T-helper 1 cell (primary cell): ENCODE measurements around the gene TMEM18.

ENCODE experiments used
- DNase-seq, 5 donors: peaks; one replicate each; pipeline ENCODE4 v3.0.0-alpha.2; 2012 to 2020

Gene TMEM18

DNA sequence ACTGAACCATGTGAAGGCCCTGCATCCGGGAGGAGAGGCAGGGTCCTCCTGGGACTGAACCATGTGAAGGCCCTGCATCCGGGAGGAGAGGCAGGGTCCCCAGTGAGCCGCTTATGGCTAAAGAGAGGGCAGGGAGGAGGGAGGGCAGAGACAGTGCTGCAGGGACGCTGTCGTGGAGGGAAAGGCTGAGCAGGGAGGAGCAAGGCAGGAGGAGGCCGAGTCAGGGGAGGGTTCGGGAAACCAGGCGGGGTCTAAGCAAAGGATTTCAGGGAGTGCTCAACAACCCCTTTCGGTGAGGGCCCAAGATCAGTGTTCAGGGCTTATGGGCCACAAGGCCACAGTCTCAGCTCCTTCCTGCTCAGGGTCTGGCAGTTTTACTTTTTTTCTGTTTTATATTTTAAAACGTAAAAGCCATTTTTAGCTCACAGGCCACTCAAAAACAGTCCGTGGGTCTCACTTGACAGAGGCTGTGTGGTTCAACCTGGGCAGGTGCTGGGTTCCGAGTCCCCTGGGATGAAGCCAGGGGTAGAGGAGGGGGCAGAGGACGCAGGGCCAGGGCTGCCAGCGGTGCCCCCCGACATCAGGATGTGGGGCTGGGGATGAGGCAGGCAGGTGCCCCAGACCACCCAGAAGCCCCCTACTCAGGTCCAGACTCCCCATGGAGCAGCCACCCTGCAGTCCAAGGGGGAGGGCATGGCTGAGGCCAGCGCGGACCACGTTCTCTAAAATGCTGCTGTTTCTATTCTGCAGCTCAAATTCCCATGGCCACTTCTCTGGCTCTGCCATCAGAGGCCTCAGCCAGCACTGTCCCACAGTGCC lies 5.2 kb downstream of the TMEM18 start:
- DNase-seq, result no peak

DNA sequence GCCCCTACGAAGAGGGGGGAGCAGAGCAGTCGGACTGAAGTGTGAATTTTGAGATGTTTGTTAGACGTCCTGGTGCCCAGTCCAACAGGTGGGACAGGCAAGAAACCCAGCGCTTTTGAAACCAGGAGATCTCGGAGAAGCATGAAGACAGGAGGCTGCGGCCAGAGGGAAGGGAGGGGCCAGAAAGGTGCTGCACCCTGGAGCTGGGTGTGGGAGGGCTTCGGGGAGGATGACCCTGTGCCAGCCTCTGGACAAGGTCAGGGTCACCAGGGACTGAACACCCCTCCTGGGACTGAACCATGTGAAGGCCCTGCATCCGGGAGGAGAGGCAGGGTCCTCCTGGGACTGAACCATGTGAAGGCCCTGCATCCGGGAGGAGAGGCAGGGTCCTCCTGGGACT lies 6.1 kb downstream of the TMEM18 start:
- no peak for DNase-seq

DNA sequence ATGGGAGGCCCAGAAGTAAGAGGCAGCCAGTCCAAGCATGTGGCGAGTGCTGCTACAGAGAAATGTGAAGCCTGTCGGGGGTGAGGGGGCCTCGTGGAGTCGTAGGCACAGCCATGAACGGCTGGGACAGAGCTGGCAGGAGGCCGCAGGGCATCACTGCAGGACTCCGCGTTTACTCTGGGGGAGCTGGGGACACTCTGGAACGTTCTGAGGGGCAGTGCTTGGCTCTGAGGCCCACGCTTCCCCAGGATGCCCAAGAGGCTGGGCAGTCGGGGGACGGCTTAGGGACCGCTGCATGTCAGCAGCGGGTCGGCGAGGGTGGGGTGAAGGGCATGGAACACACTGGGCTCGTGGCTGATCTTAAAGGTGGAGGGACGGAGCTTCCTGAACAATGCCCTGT lies 6.6 kb downstream of the TMEM18 start:
- DNase-seq, result no peak

DNA sequence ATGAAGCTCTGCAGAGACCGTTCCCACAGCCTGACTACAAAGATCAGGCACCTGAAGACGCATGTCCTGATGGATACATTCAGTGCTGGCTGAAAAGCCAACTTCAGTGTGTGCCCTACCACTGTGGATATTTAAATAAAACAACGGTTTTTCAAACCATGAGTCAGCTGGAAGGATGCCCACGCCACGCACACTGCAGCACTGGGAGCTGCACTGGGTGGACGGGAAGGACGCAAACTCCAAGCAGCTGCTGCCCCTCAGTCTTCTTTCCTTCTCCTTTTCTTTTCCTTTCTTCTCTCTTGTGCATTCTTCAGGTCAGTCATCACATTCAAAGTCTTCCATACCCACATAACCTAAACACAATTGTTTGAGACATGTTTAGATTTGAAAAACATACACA lies 7.9 kb downstream of the TMEM18 start:
- no peak for DNase-seq

- DNase-seq, result no peak
These were observed 9.2 kb downstream of the TMEM18 start for GRCh38 chr2:668000-668398.

- DNase-seq, result no peak
These were observed 9.7 kb downstream of the TMEM18 start for GRCh38 chr2:667332-667999.

DNA sequence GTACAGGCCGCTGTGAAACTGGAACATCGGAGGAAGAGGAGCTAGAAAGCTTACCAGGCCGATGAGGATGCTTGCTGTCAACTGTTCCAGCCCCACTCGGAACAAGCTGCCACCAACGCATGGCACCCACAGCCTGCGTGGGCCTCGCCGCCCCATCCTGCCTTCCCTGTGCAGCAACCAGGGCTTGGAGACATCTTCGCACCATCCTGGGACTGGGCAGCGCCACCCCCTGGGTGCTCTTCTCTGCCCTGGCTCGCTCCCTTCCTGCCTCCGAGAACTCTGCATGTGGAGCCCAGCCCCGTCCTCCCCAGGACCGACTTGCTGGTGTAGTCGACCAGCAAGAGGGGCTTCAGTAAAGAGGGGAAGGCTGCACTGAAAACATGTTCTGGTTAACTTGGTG lies 10.8 kb downstream of the TMEM18 start:
- no peak for DNase-seq

GRCh38 chr2:665340-666073 lies 11.7 kb downstream of the TMEM18 start:
- DNase-seq, result no peak

DNA sequence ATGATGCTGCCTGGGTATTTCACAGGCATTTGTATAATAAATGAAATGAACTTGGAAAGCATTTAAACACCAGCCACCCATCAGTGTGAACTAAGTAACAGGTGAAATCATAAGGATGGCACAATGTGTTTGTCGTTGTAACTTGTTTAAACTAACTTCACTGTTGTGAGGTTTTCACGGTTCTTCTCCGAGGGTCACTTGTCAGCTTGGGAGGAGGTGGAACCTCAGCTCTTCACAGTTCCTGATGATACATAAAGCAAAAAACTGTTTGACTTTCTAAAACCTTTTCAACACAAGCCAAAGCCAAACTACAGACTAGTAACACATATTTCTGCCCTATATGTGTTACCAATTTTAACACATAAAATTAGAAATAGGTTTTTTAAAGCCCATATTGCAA lies 13.1 kb downstream of the TMEM18 start:
- no peak for DNase-seq

GRCh38 chr2:663221-663620 lies 14.0 kb downstream of the TMEM18 start:
- DNase-seq, result no peak

DNA sequence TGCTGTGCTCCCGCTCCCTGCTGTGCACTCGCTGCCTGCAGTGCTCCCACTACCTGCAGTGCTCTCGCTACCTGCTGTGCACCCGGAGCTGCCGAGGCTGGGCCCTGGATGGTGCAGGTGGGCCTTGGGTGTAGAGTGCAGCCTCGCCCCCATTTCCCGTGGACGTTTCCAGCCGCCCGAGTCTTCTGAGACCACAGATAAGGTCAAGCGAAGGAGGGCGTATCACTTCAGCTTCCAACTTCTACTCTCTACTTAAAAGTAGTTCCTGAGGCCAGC lies 15.9 kb downstream of the TMEM18 start:
- no peak for DNase-seq

- no peak for DNase-seq
These were observed 16.4 kb downstream of the TMEM18 start for GRCh38 chr2:660586-661359.

DNA sequence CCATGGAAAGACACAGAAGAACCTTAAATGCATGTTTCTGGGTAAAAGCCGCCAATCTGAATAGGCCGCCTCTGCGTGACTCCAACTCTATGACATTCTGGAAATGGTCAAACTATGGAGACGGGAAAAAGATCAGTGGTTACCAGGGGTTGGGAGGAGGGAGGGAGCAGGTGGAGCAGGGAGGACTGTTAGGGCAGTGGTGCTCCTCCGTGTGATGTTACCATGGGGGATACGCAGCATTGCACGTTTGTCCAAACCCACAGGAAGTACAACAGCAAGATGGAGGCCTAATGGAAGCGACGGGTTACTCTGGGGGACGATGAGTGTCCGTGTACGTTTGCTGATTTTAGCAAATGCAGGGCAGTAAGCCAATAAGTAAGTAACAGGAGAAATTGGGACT lies 17.2 kb downstream of the TMEM18 start:
- DNase-seq, result no peak

- no peak for DNase-seq
These were observed 18.8 kb downstream of the TMEM18 start for GRCh38 chr2:658426-658825.

DNA sequence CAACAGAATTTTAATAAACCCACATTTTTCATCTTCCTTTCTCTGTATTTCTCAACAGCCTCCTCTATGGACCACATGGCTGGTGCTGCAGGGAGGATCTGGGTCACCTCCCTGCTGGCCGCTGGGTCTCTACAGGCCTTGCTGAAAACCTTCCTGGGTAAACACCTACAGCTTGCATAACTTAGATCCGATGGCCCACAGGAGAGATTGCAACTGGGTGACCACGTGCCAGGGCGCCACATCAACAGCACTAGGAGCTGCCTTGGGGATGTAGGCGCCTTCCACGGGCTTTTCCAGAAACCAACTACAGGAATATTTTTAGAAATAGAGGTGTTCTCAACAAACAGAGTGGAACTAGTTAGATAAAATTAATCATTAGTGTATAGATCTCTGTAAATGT lies 19.4 kb downstream of the TMEM18 start:
- no peak for DNase-seq

DNA sequence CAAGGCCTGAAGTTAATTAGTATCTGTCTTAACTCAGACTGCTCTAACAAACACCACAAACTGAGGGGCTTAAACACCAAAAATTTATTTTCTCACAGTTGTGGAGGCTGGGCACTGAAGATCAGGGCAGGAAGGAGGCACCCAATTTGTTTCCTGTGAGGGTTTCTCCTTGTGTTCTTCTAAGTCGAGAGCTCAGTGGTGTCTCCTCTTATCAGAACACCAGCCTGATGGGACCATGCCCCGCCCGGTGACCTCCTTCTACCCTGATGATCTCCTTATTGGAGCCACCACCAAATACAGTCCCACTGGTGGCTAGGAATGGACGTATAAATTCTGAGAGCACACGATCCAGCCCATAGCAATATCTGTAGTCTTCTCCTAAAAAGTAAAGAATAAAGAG lies 20.5 kb downstream of the TMEM18 start:
- DNase-seq, result no peak

DNA sequence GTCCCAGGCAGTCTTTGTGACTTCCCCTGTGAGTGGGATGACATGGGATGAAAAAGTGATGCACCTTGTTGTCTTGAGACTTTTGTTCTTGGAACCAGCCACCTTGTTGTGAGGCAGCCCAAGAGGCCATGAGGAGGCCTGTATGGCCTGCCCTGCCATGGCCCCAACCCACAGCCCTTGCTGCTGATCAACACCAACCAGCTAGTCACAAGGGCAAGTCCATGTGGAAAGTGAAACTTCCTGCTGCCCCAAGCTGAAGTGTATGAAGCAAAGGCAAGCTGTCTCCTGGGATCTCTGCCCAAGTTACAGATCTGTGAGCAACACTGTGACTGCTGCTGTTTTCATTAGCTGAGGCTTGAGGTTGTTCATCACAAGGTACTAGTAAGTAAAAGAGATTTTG lies 21.6 kb downstream of the TMEM18 start:
- no peak for DNase-seq

- DNase-seq, result no peak
These were observed 22.3 kb downstream of the TMEM18 start for GRCh38 chr2:654896-655295.

DNA sequence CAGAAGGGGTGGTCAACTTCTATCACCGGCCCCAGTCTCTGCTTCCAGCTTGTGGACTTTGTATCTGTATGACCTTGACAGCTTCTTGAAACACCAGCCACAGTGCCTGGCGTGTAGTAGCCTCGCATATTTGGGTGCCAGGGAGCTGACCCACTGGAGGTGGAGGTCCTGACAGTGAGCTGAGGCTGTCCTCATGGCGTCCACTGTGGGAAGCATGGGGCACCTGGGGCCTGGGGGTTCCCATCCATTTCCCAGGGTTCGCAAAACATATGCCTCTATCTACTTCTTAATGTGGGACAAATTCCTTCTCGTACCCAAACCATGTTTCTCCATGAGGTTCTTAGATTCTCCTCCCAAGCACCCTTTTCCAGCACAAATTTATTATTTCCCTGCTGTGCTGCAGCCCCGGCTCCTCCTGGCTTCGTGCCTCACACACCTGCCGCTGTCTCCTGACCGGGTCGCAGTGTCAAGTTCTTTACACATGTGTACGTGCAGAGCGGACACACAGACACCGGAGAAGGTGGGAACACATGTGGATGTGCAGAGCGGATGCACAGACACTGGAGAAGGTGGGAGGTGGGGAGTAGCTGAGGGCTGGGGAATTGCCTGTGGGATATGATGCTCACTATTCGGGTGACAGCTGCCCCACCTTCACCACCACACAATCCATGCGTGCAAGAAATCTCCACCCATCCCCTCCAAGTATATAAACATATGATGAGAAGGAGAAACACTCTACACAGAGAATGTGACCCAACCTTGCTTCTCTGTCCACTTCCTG lies 23.4 kb downstream of the TMEM18 start:
- no peak for DNase-seq

GRCh38 chr2:652881-653480 lies 24.2 kb downstream of the TMEM18 start:
- DNase-seq, result no peak

DNA sequence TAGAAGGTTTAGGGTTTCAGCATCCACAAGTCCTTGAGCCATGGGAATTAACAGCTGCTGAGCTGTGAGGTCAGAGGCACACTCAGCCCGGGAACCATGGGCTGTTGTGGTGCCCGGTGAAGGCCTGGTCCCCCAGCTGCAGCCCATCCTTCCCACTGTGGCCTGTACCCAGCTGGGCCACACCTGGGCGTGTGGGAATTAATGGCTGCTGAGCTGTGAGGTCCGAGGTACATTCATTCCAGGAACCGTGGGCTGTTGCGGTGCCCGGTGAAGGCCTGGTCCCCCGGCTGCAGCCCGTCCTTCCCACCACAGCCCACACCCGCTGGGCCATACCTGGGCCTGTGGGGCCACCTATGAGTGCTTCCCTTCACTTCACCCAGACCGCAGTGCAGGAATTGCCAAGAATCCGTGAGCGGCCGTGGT lies 25.2 kb downstream of the TMEM18 start:
- no peak for DNase-seq
